Measurements from ENCODE around the gene WSCD1.

WSCD1 gene

DNA sequence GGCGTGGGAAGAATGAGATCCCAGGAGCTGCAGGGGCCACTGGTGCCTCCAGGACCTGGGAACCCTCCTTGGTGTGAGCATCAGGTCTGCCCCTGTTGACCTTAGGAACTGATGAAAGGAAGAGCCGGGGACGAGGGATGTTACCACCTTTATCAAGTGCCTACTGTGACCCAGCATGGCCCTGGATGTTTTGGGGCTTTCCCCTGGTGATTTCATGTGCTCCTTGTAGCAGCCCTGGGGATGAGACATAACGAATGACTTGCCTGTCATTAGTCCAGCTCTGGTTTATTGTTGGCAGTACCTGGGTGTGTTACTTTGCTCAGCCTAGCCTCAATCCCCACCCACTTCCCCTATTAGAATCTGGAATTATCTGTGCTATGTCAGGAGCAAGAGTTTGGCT lies 39.9 kb downstream of the WSCD1 start:
- TF ChIP-seq, protein P1, sequence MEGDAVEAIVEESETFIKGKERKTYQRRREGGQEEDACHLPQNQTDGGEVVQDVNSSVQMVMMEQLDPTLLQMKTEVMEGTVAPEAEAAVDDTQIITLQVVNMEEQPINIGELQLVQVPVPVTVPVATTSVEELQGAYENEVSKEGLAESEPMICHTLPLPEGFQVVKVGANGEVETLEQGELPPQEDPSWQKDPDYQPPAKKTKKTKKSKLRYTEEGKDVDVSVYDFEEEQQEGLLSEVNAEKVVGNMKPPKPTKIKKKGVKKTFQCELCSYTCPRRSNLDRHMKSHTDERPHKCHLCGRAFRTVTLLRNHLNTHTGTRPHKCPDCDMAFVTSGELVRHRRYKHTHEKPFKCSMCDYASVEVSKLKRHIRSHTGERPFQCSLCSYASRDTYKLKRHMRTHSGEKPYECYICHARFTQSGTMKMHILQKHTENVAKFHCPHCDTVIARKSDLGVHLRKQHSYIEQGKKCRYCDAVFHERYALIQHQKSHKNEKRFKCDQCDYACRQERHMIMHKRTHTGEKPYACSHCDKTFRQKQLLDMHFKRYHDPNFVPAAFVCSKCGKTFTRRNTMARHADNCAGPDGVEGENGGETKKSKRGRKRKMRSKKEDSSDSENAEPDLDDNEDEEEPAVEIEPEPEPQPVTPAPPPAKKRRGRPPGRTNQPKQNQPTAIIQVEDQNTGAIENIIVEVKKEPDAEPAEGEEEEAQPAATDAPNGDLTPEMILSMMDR (conservative IDR thresholded peaks at IDR 0.05; ENCODE audit: low read length), result no peak
- DNase-seq (ENCODE audit: low read depth), result no peak
- H3K4me3 ChIP-seq (ENCODE audit: low read length), result no peak overlapping the region

DNA sequence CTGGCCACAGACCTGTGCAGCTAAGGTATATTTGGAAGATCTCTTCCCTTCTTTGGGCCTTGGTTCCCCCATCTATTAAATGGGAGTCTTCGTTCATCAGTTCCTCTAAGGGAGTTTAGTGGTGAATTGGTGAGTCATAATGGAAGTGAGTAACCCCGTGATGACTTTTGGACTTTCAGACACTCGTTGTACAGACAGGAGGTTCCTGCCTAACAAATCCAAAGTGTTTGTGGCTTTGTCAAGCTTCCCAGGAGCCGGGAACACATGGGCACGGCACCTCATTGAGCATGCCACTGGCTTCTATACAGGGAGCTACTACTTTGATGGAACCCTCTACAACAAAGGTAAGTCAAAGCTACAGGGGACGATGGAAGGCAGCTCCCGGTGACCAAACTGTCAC lies 40.4 kb downstream of the WSCD1 start:
- no peak overlapping the region for H3K4me3 ChIP-seq (ENCODE audit: low read length)
- no peak for DNase-seq (ENCODE audit: low read depth)
- TF ChIP-seq, protein P1 (conservative IDR thresholded peaks at IDR 0.05; ENCODE audit: low read length), result no peak

DNA sequence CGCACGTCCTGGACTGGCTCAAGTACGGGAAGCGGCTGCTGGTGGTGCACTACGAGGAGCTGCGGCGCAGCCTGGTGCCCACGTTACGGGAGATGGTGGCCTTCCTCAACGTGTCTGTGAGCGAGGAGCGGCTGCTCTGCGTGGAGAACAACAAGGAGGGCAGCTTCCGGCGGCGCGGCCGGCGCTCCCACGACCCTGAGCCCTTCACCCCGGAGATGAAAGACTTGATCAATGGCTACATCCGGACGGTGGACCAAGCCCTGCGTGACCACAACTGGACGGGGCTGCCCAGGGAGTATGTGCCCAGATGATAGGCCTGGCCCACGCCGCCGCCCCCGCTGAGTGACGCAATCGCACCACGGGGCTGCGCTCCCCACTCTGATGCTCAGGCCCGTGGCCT lies 50.2 kb downstream of the WSCD1 start:
- no peak overlapping the region for H3K4me3 ChIP-seq (ENCODE audit: low read length)
- TF ChIP-seq, protein P1 (conservative IDR thresholded peaks at IDR 0.05; ENCODE audit: low read length), result no peak
- no peak for DNase-seq (ENCODE audit: low read depth)

DNA sequence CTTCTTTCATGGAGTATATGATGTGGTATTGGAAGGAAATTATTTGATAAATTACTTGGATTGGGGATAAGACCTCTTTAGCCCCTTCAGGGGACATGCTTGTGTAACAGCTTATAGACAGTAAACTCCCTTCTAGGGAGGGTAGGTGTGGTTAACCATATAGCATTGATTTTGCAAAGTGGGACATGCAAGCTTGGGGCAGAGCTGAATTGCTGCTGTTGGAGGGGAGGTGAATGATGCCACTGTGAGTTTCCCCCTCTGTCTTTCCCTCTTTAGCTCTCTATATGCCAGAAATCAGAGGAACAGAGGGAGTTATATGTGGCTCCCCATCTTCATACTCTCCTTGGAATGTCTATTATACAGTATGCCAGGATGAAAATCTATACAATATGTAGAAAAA lies 54.7 kb downstream of the WSCD1 start:
- no peak overlapping the region for H3K4me3 ChIP-seq (ENCODE audit: low read length)
- no peak for DNase-seq (ENCODE audit: low read depth)
- TF ChIP-seq, protein P1 (conservative IDR thresholded peaks at IDR 0.05; ENCODE audit: low read length), result no peak

DNA sequence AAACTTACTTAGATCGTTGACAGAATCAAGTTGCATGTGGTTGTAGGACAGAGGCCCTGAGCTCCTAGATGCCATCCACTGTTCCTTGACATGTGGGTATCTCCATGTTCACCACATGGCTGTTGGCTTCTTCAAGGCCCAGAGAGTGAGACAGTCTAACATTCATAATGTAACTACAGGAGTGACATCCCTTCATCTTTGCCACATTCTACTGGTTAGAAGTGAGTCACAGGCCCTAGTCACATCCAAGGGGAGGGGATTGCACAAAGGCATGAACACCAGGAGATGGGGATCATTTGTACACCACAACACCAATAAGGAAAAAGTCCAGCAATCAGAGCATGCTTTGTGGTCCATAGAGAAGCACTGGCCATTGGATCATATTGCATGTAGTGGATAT lies 56.6 kb downstream of the WSCD1 start:
- DNase-seq (ENCODE audit: low read depth), result no peak
- no peak overlapping the region for H3K4me3 ChIP-seq (ENCODE audit: low read length)
- TF ChIP-seq, protein P1 (conservative IDR thresholded peaks at IDR 0.05; ENCODE audit: low read length), result no peak

DNA sequence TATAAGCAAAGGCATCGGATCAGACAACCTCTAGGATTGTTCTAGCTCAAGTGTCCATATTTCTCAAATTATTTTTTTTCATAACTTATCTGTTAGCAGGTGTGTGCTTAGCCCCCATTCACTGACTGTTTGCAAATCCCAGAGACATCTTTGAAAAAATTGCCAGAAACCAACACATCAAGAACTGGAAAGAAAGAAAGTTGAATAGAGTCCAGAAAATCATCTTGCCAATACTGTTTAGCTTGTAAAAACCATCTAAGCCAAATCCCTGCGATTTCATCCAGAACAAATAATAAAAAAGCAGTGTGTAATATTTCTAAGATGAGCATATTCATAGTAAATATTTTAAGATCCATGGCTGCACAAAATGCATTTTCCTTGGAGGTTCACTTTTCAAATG lies 64.5 kb downstream of the WSCD1 start:
- no peak overlapping the region for H3K4me3 ChIP-seq (ENCODE audit: low read length)
- TF ChIP-seq, protein P1 (conservative IDR thresholded peaks at IDR 0.05; ENCODE audit: low read length), result no peak
- no peak for DNase-seq (ENCODE audit: low read depth)

DNA sequence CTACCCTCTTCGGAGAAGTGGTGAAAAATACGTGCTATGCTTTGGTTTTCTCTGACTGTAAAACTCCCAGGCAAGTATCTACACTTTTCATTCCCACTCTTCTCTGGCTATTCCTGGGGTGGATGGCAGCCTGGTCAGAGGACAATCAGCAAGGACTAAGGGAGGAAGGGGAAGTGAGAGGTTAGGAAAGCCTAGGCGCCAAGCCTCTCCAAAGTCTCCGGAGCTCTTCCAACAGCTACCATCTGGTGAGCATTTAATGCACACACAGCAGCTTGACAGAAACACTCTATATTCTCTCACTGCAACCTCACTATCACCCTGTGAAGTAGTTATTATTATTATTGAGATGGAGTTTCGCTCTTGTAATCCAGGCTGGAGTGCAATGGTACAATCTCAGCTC lies 65.1 kb downstream of the WSCD1 start:
- DNase-seq (ENCODE audit: low read depth), result no peak
- TF ChIP-seq, protein P1 (conservative IDR thresholded peaks at IDR 0.05; ENCODE audit: low read length), result no peak

More for the DNA sequence above, 65.1 kb downstream of the WSCD1 start:
- no peak overlapping the region for H3K4me3 ChIP-seq (ENCODE audit: low read length)

All from AG10803 (cell line).